Measurements from ENCODE around the gene RETN. TPM values are rescaled to one million over a fixed set of nuclear protein-coding genes. Genes with fewer than 3 reads are reported as not detected.

The RETN gene
- total and polyA plus RNA-seq, 2 donors (not counting 3 experiments of a cell fraction or from before 2014, with no cell fraction given): not detected

GRCh38 chr19:7645163-7645562 is 23.7 kb upstream of the RETN start:
- DNase-seq (ENCODE audit: low read depth, low spot score): no peak
- dilution Hi-C loops (cut with MboI; ENCODE audit: extremely low pct_ligation_motif_present, low sequenced_read_pairs): no loop called here
- intact Hi-C loops (cut with micrococcal nuclease): no loop called here

More at GRCh38 chr19:7645163-7645562, 23.7 kb upstream of the RETN start:
- Histone ChIP-seq H3K27me3 (ENCODE audit: control insufficient read depth in 2 of 2, insufficient read depth in 2 of 2, low read length in 2 of 2) (no peaks in the 10 kb centered on the region), H4K20me1 (replicated peaks; ENCODE audit: control insufficient read depth, extremely low read depth, insufficient read depth, low read length) (no peaks in the 10 kb centered on the region), H3K27ac (ENCODE audit: insufficient read depth, low read depth, low read length) (no peak overlapping the region), H3K9me1 (replicated peaks; ENCODE audit: control insufficient read depth, extremely low read depth, insufficient read depth, low read length) (no peaks in the 10 kb centered on the region), H3K9ac (replicated peaks; ENCODE audit: extremely low read depth, insufficient read depth, low read length) (no peak overlapping the region), H3K79me2 (ENCODE audit: control insufficient read depth, insufficient read depth, low read length) (no peaks in the 10 kb centered on the region), H3K4me1 (ENCODE audit: control insufficient read depth, extremely low read depth, insufficient read depth, low read length) (no peaks in the 10 kb centered on the region), H3K4me3 (replicated peaks in 1 of 3; ENCODE audit: insufficient read depth in 1 of 3, low read depth in 1 of 3, low read length in 3 of 3) (no peak overlapping the region), H2AFZ (ENCODE audit: low read depth, low read length) (no peak overlapping the region), H3K36me3 (ENCODE audit: control insufficient read depth in 2 of 2, extremely low read depth in 1 of 2, insufficient read depth in 2 of 2, low read length in 2 of 2) (no peaks in the 10 kb centered on the region), H3K9me3 (replicated peaks; ENCODE audit: control insufficient read depth, insufficient read depth, low read length) (no peaks in the 10 kb centered on the region), H3K4me2 (ENCODE audit: insufficient read depth, low read length) (no peak overlapping the region)
- ChIA-PET CTCF (interaction anchor here (1.2 kb wide), 1 partner anchor 36 kb away, joined by 4 read pairs; the partner anchor contains the start of gene TRAPPC5), POLR2A (no interaction called here)
- BruUV-seq (replicated peaks): no TSS peak
- TF ChIP-seq EZH2 (IDR thresholded peaks at IDR 0.05; ENCODE audit: borderline replicate concordance, low read depth, low read length, severe bottlenecking) (no peak), JUN (IDR thresholded peaks at IDR 0.05; ENCODE audit: borderline replicate concordance, insufficient read depth, insufficient read length, low read depth) (no peak), GATA2 (IDR thresholded peaks at IDR 0.05; ENCODE audit: insufficient read depth, insufficient read length, low read depth, low read length) (no peak), FOS (IDR thresholded peaks at IDR 0.05; ENCODE audit: borderline replicate concordance, insufficient read depth, low read length) (no peak), POLR2AphosphoS5 (IDR thresholded peaks at IDR 0.05; ENCODE audit: insufficient read depth, low read depth, low read length) (no peak), MYC (IDR thresholded peaks at IDR 0.05; ENCODE audit: low read depth, low read length) (no peak), MAX (IDR thresholded peaks at IDR 0.05; ENCODE audit: insufficient read depth, insufficient read length) (no peak), POLR2A (IDR thresholded peaks at IDR 0.05; ENCODE audit: low read depth, low read length) (no peak)
- TF ChIP-seq, protein P1, sequence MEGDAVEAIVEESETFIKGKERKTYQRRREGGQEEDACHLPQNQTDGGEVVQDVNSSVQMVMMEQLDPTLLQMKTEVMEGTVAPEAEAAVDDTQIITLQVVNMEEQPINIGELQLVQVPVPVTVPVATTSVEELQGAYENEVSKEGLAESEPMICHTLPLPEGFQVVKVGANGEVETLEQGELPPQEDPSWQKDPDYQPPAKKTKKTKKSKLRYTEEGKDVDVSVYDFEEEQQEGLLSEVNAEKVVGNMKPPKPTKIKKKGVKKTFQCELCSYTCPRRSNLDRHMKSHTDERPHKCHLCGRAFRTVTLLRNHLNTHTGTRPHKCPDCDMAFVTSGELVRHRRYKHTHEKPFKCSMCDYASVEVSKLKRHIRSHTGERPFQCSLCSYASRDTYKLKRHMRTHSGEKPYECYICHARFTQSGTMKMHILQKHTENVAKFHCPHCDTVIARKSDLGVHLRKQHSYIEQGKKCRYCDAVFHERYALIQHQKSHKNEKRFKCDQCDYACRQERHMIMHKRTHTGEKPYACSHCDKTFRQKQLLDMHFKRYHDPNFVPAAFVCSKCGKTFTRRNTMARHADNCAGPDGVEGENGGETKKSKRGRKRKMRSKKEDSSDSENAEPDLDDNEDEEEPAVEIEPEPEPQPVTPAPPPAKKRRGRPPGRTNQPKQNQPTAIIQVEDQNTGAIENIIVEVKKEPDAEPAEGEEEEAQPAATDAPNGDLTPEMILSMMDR (IDR thresholded peaks at IDR 0.05; ENCODE audit: extremely low read depth in 1 of 2, insufficient read depth in 1 of 2, low read depth in 1 of 2, low read length in 2 of 2): no peak
- no peak for FAIRE-seq

Data from endothelial cell of umbilical vein (primary cell).